PFSK-1 (cell line): ENCODE data around the gene PRSS53.

Experiments used
- FOXP2 ChIP-seq: optimal IDR thresholded peaks from 2 replicates; pipeline ENCODE3; 2011; ENCODE audit warnings: borderline replicate concordance, control low read depth, inconsistent platforms; ENCODE audit not compliant: insufficient read depth; ENCODE audit errors: extremely low read length, extremely low read depth
- POLR2AphosphoS5 ChIP-seq: IDR thresholded peaks from 2 replicates; pipeline ENCODE4 v1.6.1; 2012; ENCODE audit warnings: low read depth, mild to moderate bottlenecking, control low read depth, low read length, moderate library complexity
- REST ChIP-seq, 2 experiments: IDR thresholded peaks; 2 replicates each; pipeline versions ENCODE4 v1.6.1 to v1.8.0; 2011 to 2012; ENCODE audit warnings: low read depth in 2 of 2, low read length in 2 of 2, control low read depth in 1 of 2, inconsistent platforms in 1 of 2, mild to moderate bottlenecking in 1 of 2, moderate library complexity in 1 of 2; ENCODE audit not compliant: insufficient read depth in 1 of 2
- SIN3A ChIP-seq: IDR thresholded peaks from 2 replicates; pipeline ENCODE4 v1.6.1; 2012; ENCODE audit warnings: mild to moderate bottlenecking, low read length, moderate library complexity, borderline replicate concordance; ENCODE audit not compliant: insufficient read depth
- TAF1 ChIP-seq: IDR thresholded peaks from 2 replicates; pipeline ENCODE4 v1.6.1; 2012; ENCODE audit warnings: low read length, control low read depth, borderline replicate concordance; ENCODE audit not compliant: insufficient read depth

Gene PRSS53

GRCh38 chr16:31114468-31114867, 25.7 kb upstream of the PRSS53 start:
- TF ChIP-seq POLR2AphosphoS5 (0 out of 2 replicates have a peak, but pooled peaks have one; percentile 26), FOXP2 (no peak)

- TF ChIP-seq FOXP2 = no peak
- TF ChIP-seq SIN3A = no peak
- no peak for TF ChIP-seq REST (IDR thresholded peaks at IDR 0.05; ENCODE audit: insufficient read depth in 1 of 2, low read depth in 2 of 2, low read length in 2 of 2)
- no peak; the same call in 1 of the 2 replicates for TF ChIP-seq POLR2AphosphoS5
- no peak for TF ChIP-seq TAF1
Observed at GRCh38 chr16:31113121-31114120, 24.7 kb upstream of the PRSS53 start.

GRCh38 chr16:31112711-31113110, 24.0 kb upstream of the PRSS53 start:
- TF ChIP-seq SIN3A (no peak), POLR2AphosphoS5 (no peak), TAF1 (no peak), FOXP2 (no peak), REST (IDR thresholded peaks at IDR 0.05; ENCODE audit: insufficient read depth in 1 of 2, low read depth in 2 of 2, low read length in 2 of 2) (no peak)

- TF ChIP-seq POLR2AphosphoS5 (no peak), TAF1 (no peak), SIN3A (no peak), REST (IDR thresholded peaks at IDR 0.05; ENCODE audit: insufficient read depth in 1 of 2, low read depth in 2 of 2, low read length in 2 of 2) (no peak), FOXP2 (no peak)
Observed at GRCh38 chr16:31111881-31112466, 23.2 kb upstream of the PRSS53 start.

- no peak for TF ChIP-seq TAF1
- no peak for TF ChIP-seq FOXP2
Observed at GRCh38 chr16:31110106-31111034, 21.6 kb upstream of the PRSS53 start.
